DMS53 treated with DMSO at 0.1 percent for 48 hours (cell line): ENCODE data around the gene HSD17B3.
A peak's percentile ranks its signal among the peaks of the same experiment; 100 is the strongest.
"Not testable (repeated sequence)": the region's sequence is repeated elsewhere in the genome, so short reads cannot be mapped to it uniquely, and the experiment has no call there.

ENCODE experiments used
- DNase-seq: peaks from one replicate; lab custom pipeline; 2025; ENCODE audit not compliant: unreplicated experiment; lab: John Stamatoyannopoulos, UW

HSD17B3 gene

GRCh38 chr9:96302021-96302420 is at the start of gene HSD17B3:
HSD17B3 (minus strand) TSS chr9:96302176; CDS start chr9:96302104, 72 bp downstream.
- DNase-seq = no peak

DNA sequence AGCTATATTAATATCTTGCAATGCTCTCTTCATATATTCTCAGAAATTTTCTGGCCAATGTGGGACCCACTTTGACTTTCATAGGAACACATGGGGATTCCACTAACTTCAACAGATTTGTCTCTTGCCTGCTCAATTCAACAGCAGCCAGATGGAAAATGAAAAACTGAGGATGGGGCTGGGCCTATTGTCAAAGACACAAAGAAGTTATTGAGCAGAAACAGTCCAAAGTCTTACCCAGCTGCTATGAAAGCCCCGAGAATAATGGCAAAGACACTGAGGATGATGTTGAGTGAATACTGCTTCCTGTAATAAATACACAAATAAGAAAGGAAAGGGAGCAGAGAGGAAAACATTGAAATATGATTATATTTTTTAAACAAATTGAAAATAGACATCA is 48.9 kb upstream of the HSD17B3 start:
- DNase-seq = no peak

- no peak for DNase-seq
These were observed 46.3 kb upstream of the HSD17B3 start for GRCh38 chr9:96348261-96348660.

- DNase-seq = no peak
These were observed 43.6 kb upstream of the HSD17B3 start for GRCh38 chr9:96345551-96345950.

GRCh38 chr9:96344458-96345180 is 42.6 kb upstream of the HSD17B3 start:
- peak; percentile 65 for DNase-seq

- no peak for DNase-seq
These were observed 41.8 kb upstream of the HSD17B3 start for GRCh38 chr9:96343515-96344360.

- DNase-seq = no peak
These were observed 40.7 kb upstream of the HSD17B3 start for GRCh38 chr9:96342571-96343245.

DNA sequence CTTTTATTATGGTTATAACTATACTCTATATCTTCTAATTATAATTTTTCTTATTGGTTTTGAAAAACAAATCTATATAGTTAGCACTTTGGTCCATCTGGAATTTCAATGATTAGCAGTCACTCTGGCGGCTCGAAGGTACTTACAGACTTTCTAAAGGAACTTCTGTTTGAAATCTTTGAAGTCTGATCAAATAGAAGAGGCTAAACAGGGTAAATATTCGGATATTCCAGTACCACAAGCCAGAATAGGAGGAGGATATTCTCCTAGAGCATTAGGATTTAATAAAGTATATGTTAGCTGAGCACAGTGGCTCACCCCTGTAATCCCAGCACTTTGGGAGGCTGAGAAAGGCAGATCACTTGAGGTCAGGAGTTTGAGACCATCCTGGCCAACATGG is 38.7 kb upstream of the HSD17B3 start:
- DNase-seq = no peak

DNA sequence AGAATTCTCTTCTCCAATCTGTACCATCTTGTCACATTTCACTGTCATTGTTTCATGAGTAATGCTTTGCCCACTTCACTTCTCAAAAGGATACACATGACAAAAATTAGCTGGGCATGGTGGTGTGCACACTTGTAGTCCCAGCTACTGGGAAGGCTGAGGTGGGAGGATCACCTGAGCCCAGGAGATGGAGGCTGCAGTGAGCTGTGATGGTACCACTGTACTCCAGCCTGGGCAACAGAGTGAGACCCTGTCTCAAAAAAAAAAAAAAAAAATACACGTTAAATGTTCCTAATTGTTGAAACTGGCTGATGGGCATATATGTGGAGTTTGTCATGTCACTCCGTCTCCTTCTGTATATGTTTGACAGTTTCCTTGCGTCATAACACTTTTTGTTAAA is 36.3 kb upstream of the HSD17B3 start:
- DNase-seq = no peak

GRCh38 chr9:96333958-96334357 is 32.0 kb upstream of the HSD17B3 start:
- DNase-seq = no peak

- no peak for DNase-seq
These were observed 29.4 kb upstream of the HSD17B3 start for GRCh38 chr9:96331236-96331947.

DNA sequence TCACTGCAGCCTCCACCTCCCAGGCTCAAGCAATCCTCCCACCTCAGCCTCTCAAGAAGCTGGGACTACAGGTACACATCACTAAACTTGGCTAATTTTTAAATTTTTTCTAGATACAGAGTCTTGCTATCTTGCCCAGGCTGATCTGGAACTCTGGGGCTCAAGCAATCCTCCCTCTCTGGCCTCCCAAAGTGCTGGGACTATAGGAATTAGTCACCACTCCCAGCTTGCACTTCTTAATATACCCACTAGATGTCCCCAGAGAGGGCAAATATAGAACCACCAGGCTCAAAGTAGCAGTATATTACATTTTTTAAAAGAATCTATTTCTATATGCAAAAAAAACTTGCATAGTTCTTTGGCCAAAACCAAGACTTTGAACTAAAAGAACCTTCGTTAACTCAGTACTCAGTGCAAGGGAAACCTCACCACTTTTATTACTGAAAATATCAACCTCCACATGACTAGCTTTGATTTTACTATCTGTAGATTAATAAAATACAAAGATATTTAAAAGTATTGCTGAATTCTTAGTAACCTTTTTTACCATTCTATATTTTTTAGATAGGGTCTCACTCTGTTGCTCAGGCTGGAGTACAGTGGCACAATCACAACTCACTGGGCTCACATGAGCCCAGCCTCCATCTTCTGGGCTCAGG is 25.8 kb upstream of the HSD17B3 start:
- DNase-seq = peak; percentile 16

DNA sequence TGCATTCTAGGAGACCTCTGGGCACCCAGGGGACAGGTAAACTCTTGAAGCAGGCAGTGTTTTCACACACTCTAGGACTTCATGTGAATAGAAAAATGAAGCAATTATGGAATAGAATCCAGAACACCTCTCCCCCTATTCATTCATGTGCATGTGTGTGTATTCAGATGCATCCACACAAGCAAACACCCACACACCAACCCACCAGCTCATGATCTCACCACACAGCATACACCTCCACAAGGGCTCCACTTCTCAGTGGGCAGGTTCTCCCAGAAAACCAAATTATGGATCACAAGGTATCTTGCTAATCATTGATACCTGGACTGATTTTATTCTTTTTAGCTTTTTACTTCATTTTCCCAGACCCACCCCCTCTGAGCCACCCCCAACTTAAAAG is 21.2 kb upstream of the HSD17B3 start:
- DNase-seq = no peak

DNA sequence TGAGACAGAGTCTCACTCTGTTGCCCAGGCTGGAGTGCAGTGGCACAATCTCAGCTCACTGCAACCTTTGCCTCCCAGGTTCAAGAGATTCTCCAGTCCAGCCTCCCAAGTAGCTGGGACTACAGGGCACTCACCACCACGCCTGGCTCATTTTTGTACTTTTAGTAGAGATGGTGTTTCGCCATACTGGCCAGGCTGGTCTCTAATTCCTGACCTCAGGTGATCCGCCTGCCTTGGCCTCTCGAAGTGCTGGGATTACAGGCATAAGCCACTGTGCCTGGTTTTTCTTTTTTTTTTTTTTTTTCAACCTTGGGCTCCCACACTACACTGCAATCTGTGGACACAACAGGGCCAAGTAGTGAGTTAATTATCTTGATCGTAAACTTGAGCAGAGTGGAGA is 20.8 kb upstream of the HSD17B3 start:
- not testable (repeated sequence) for DNase-seq

DNA sequence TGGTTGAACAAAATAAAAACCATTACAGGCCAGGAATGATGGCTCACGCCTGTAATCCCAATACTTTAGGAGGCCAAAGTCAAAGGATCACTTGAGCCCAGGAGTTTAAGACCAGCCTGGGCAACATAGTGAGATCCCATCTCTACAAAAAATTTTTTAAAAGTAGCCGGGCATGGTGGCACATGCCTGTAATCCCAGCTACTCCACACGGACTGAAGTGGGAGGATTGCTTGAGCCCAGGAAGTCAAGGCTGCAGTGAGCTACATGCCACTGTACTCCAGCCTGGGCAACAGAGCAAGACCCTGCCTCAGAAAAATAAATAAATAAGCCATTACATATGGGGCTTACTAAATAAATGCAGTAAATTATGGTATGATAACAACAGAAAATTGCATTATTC is 20.2 kb upstream of the HSD17B3 start:
- not testable (repeated sequence) for DNase-seq

GRCh38 chr9:96321515-96321914 is 19.5 kb upstream of the HSD17B3 start:
- DNase-seq = no peak

- no peak for DNase-seq
These were observed 18.8 kb upstream of the HSD17B3 start for GRCh38 chr9:96320749-96321280.

DNA sequence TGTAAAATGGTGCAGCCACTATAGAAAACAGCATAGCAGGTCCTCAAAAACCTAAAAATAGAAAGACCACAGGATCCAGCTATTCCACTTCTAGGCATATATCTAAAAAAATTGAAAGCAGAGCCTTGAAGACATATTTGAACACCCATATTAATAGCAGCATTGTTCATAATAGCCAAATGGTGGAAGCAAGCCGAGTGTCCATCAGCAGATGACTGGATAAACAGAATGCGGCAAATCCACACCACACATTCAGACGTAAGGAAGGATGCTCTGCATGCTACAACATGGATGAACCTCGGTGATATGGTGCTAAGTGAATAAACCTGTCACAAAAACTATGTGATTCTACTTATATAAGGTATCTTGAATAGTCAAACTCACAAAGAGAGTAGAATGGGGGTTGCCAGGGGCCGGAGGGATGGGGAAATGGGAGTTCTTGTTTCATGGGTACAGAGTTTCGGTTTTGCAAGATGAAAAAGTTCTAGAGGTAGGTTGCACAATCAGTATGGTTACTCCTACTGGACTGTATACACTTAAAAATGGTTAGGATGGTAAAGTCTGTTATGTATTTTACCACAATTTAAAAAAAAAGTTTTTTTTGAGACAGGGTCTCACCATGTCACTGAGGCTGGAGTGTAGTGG is 17.1 kb upstream of the HSD17B3 start:
- no peak for DNase-seq

- DNase-seq = peak; percentile 7
These were observed 15.5 kb upstream of the HSD17B3 start for GRCh38 chr9:96317335-96317980.
